PC-3 (cell line): ENCODE measurements around the gene DMD. TPM values are rescaled to one million over a fixed set of nuclear protein-coding genes. Genes with fewer than 3 reads are reported as not detected.
"Not testable (repeated sequence)": the region's sequence is repeated elsewhere in the genome, so short reads cannot be mapped to it uniquely, and the experiment has no call there.

Experiments used
- ATAC-seq: fragments of 200-7000 bp; cut with Tn5 transposase; 2 replicates; pipeline ENCODE4 v1.9.1; 2020; ENCODE audit warnings: mild to moderate bottlenecking, moderate library complexity
- BruUV-seq: library from RNA; stranded (reverse); fragments of 400-500 nt; replicated peaks from 2 replicates; lab custom pipeline; 2021; lab: Mats Ljungman, UMichigan
- CTCF ChIA-PET: fragments of 300-600 bp; sonication (Branson Sonifier 250); formaldehyde crosslinking; loops from one replicate; lab custom pipeline; 2022; ENCODE audit warnings: antibody characterized with exemption; lab: Charles Lee
- POLR2A ChIA-PET: fragments of 300-600 bp; sonication (Branson Sonifier 250); formaldehyde crosslinking; loops from one replicate; lab custom pipeline; 2022; ENCODE audit warnings: antibody characterized with exemption; ENCODE audit not compliant: unreplicated experiment; lab: Charles Lee
- DNase-seq: peaks from one replicate; pipeline ENCODE4 v3.0.0-alpha.2; 2015
- H2AFZ ChIP-seq: fragments of 300-600 bp; sonication (generic); 2 replicates; pipeline ENCODE4 v1.6.0; 2016; ENCODE audit warnings: antibody characterized with exemption, low read length
- H3F3A ChIP-seq: fragments of 300-600 bp; sonication (generic); one replicate; pipeline ENCODE4 v1.6.0; 2017; ENCODE audit warnings: antibody characterized with exemption, low read length, control low read depth, mild to moderate bottlenecking; ENCODE audit not compliant: unreplicated experiment
- H3K27ac ChIP-seq: fragments of 300-600 bp; sonication (generic); 2 replicates; pipeline ENCODE4 v1.5.1; 2016; ENCODE audit warnings: mild to moderate bottlenecking, low read length
- H3K27me3 ChIP-seq: fragments of 300-600 bp; sonication (generic); 2 replicates; pipeline ENCODE4 v1.6.1; 2016; ENCODE audit warnings: low read length, mixed read lengths
- H3K36me3 ChIP-seq: fragments of 300-600 bp; sonication (generic); 2 replicates; pipeline ENCODE4 v1.6.1; 2016; ENCODE audit warnings: low read depth, mixed run types, low read length, mixed read lengths
- H3K4me1 ChIP-seq: fragments of 300-600 bp; sonication (generic); 2 replicates; pipeline ENCODE4 v1.5.1; 2016; ENCODE audit warnings: low read length; ENCODE audit not compliant: insufficient read depth
- H3K4me2 ChIP-seq: fragments of 300-600 bp; sonication (generic); 2 replicates; pipeline ENCODE4 v1.6.0; 2016; ENCODE audit warnings: low read length
- H3K4me3 ChIP-seq: fragments of 300-600 bp; sonication (generic); 2 replicates; pipeline ENCODE4 v1.5.1; 2016; ENCODE audit warnings: mild to moderate bottlenecking, low read length, mixed read lengths
- H3K79me2 ChIP-seq: fragments of 300-600 bp; sonication (generic); 2 replicates; pipeline ENCODE4 v1.6.1; 2017; ENCODE audit warnings: low read length, mixed read lengths
- H3K9ac ChIP-seq: fragments of 300-600 bp; sonication (generic); 2 replicates; pipeline ENCODE4 v1.6.0; 2016; ENCODE audit warnings: mild to moderate bottlenecking, low read length
- H3K9me2 ChIP-seq: fragments of 300-600 bp; sonication (generic); replicated peaks from 2 replicates; pipeline ENCODE4 v1.6.1; 2016; ENCODE audit warnings: mixed run types, low read length, mixed read lengths
- H3K9me3 ChIP-seq: fragments of 300-600 bp; sonication (generic); 2 replicates; pipeline ENCODE4 v1.6.1; 2016; ENCODE audit warnings: low read length, mixed read lengths
- H4K20me1 ChIP-seq: fragments of 300-600 bp; sonication (generic); 2 replicates; pipeline ENCODE4 v1.6.1; 2016; ENCODE audit warnings: low read length, mixed read lengths
- EZH2 ChIP-seq: fragments of 300-600 bp; sonication (generic); IDR thresholded peaks from one replicate; pipeline ENCODE4 v1.6.1; 2017; ENCODE audit warnings: antibody characterized with exemption, mild to moderate bottlenecking, low read length; ENCODE audit not compliant: unreplicated experiment
- EZH2phosphoT487 ChIP-seq: fragments of 300-600 bp; sonication (generic); IDR thresholded peaks from 2 replicates; pipeline ENCODE4 v1.6.1; 2018; ENCODE audit warnings: mild to moderate bottlenecking, antibody characterized with exemption, low read length, borderline replicate concordance
- intact Hi-C: fragments of 100-400 bp; cut with micrococcal nuclease; formaldehyde crosslinking; loops from 2 replicates; pipeline ENCODE4 v1.9.0; 2023
- total RNA-seq: library from RNA; depleted of rRNA; stranded (reverse); fragments of >200 nt; gene quantifications from 2 replicates; pipeline ENCODE4 v1.2.3, GENCODE V29; 2014
- TF ChIP-seq, protein P1 (sequence below): fragments of 300-600 bp; sonication (generic); conservative IDR thresholded peaks from 2 replicates; pipeline ENCODE4 v1.5.1; 2017; ENCODE audit warnings: antibody characterized with exemption, low read depth, mild to moderate bottlenecking, low read length

Gene DMD
- total RNA-seq, 1 experiment from 2014 or later: not detected

DNA sequence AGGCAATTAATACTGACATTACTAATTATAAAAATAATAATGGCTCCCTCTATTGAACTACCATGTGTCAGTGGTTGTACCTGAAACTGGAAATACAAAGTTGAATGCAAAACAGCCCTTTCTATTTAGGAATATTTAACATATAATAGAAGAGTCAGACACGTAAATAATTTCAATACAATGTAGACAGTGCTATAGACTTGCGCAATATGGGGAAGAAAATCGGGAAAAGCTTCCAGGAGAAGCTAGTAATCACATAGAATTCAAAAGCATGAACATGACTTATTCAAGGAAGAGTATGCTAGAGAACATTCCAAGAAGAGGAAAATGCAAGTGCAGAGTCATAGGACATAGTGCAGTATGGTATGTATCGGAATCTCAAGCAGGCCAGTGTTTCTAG lies 1730.7 kb downstream of the DMD start:
- no peaks in the 10 kb centered on the region for H4K20me1 ChIP-seq
- intact Hi-C loops: no loop called here
- ChIA-PET CTCF (no interaction called here), POLR2A (no interaction called here)
- no peak overlapping the region for H2AFZ ChIP-seq
- H3F3A ChIP-seq: no peaks in the 10 kb centered on the region
- no peak overlapping the region for H3K4me2 ChIP-seq
- no peak overlapping the region for H3K27ac ChIP-seq
- H3K4me3 ChIP-seq: no peak overlapping the region
- ATAC-seq (no peak), DNase-seq (no peak)
- H3K4me1 ChIP-seq: no peaks in the 10 kb centered on the region
- no peaks in the 10 kb centered on the region for H3K79me2 ChIP-seq
- no peaks in the 10 kb centered on the region for H3K36me3 ChIP-seq
- BruUV-seq: no TSS peak
- H3K9me3 ChIP-seq: no peaks in the 10 kb centered on the region
- H3K9me2 ChIP-seq: no peaks in the 10 kb centered on the region
- H3K9ac ChIP-seq: no peak overlapping the region
- TF ChIP-seq, protein P1, sequence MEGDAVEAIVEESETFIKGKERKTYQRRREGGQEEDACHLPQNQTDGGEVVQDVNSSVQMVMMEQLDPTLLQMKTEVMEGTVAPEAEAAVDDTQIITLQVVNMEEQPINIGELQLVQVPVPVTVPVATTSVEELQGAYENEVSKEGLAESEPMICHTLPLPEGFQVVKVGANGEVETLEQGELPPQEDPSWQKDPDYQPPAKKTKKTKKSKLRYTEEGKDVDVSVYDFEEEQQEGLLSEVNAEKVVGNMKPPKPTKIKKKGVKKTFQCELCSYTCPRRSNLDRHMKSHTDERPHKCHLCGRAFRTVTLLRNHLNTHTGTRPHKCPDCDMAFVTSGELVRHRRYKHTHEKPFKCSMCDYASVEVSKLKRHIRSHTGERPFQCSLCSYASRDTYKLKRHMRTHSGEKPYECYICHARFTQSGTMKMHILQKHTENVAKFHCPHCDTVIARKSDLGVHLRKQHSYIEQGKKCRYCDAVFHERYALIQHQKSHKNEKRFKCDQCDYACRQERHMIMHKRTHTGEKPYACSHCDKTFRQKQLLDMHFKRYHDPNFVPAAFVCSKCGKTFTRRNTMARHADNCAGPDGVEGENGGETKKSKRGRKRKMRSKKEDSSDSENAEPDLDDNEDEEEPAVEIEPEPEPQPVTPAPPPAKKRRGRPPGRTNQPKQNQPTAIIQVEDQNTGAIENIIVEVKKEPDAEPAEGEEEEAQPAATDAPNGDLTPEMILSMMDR: no peak
- TF ChIP-seq EZH2: no peak
- no peak for TF ChIP-seq EZH2phosphoT487
- no peaks in the 10 kb centered on the region for H3K27me3 ChIP-seq

DNA sequence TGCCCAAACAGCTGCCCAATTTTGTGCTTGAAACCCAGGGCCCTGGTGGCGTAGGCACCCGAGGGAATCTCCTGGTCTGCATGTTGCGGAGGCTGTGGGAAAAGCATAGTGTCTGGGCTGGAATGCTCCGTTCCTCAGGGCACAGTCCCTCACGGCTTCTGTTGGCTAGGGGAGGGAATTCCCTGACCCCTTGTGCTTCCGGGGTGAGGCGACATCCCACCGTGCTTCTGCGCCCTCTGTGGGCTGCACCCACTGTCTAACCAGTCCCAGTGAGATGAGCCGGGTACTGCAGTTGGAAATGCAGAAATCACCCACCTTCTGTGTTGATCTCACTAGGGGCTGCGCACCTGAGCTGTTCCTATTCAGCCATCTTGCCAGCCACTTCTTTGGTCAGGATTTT lies 1740.1 kb downstream of the DMD start:
- no peak for ATAC-seq
- CTCF ChIA-PET: no interaction called here

DNA sequence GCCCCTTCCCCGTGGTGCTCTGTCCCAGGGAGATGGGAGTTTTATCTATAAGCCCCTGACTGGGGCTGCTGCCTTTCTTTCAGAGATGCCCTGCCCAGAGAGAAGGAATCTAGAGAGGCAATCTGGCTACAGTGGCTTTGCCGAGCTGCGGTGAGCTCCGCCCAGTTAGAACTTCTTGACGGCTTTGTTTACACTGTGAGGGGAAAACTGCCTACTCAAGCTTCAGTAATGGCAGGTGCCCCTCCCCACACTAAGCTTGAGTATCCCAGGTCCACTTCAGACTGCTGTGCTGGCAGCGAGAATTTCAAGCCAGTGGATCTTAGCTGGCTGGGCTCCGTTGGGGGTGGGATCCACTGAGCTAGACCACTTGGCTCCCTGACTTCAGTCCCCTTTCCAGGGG lies 1740.6 kb downstream of the DMD start:
- H3K9me2 ChIP-seq, H3K36me3 ChIP-seq, H3K4me3 ChIP-seq, H3K27me3 ChIP-seq, H4K20me1 ChIP-seq, intact Hi-C loops, BruUV-seq, POLR2A ChIA-PET, H3K4me2 ChIP-seq, DNase-seq, H3K9me3 ChIP-seq, H2AFZ ChIP-seq, H3K27ac ChIP-seq, H3K79me2 ChIP-seq, H3K4me1 ChIP-seq, ATAC-seq, H3F3A ChIP-seq, CTCF ChIA-PET, H3K9ac ChIP-seq: not testable (repeated sequence)

More for the DNA sequence above, 1740.1 kb downstream of the DMD start:
- POLR2A ChIA-PET: no interaction called here
- H3K9me2 ChIP-seq: no peaks in the 10 kb centered on the region
- intact Hi-C loops: no loop called here
- DNase-seq: no peak
- H3K27ac ChIP-seq: no peak overlapping the region
- H3K9me3 ChIP-seq: no peaks in the 10 kb centered on the region
- no peaks in the 10 kb centered on the region for H3K79me2 ChIP-seq
- H3F3A ChIP-seq: no peaks in the 10 kb centered on the region
- no peak overlapping the region for H2AFZ ChIP-seq
- no peaks in the 10 kb centered on the region for H4K20me1 ChIP-seq
- TF ChIP-seq, protein P1: no peak
- no peak for TF ChIP-seq EZH2
- TF ChIP-seq EZH2phosphoT487: no peak
- no peaks in the 10 kb centered on the region for H3K27me3 ChIP-seq
- no peak overlapping the region for H3K4me2 ChIP-seq
- no peak overlapping the region for H3K4me3 ChIP-seq
- no TSS peak for BruUV-seq
- H3K9ac ChIP-seq: no peak overlapping the region
- no peaks in the 10 kb centered on the region for H3K4me1 ChIP-seq
- H3K36me3 ChIP-seq: no peaks in the 10 kb centered on the region
